Endothelial cell (in vitro differentiated cells): ENCODE data around the gene PXDN. TPM values are rescaled to one million over a fixed set of nuclear protein-coding genes. Genes with fewer than 3 reads are reported as not detected.

Experiments
- DNase-seq: peaks from one replicate; pipeline ENCODE4 v3.0.0; 2021; ENCODE audit warnings: low spot score
- H3K27ac Mint-ChIP-seq: one replicate; pipeline ENCODE4 v1.8.0; 2021; ENCODE audit warnings: mixed read lengths, inconsistent platforms; ENCODE audit not compliant: unreplicated experiment
- H3K27me3 Mint-ChIP-seq: one replicate; pipeline ENCODE4 v1.8.0; 2021; ENCODE audit warnings: mild to moderate bottlenecking, moderate library complexity, mixed read lengths, inconsistent platforms; ENCODE audit not compliant: unreplicated experiment
- H3K36me3 Mint-ChIP-seq: one replicate; pipeline ENCODE4 v1.8.0; 2021; ENCODE audit warnings: mild to moderate bottlenecking, low read depth, mixed read lengths, inconsistent platforms; ENCODE audit not compliant: unreplicated experiment
- H3K4me1 Mint-ChIP-seq: one replicate; pipeline ENCODE4 v1.8.0; 2021; ENCODE audit warnings: mild to moderate bottlenecking, mixed read lengths, inconsistent platforms; ENCODE audit not compliant: unreplicated experiment
- H3K4me3 Mint-ChIP-seq: one replicate; pipeline ENCODE4 v1.8.0; 2021; ENCODE audit warnings: mild to moderate bottlenecking, mixed read lengths, inconsistent platforms; ENCODE audit not compliant: unreplicated experiment
- H3K9me3 Mint-ChIP-seq: one replicate; pipeline ENCODE4 v1.8.0; 2021; ENCODE audit warnings: mixed read lengths, inconsistent platforms; ENCODE audit not compliant: unreplicated experiment
- total RNA-seq: library from RNA; stranded (reverse); fragmentation: NEBNext Ultra II Directional; extraction: Animal tissue kit (Norgen Biotek cat#: 25700); gene quantifications from one replicate; pipeline ENCODE4 v1.2.1, GENCODE V29; 2021; ENCODE audit not compliant: unreplicated experiment
- TF ChIP-seq, protein P1 (sequence below): fragments of 200-600 bp; sonication (generic); IDR thresholded peaks from one replicate; pipeline ENCODE4 v1.5.0; 2021; ENCODE audit warnings: antibody characterized with exemption; ENCODE audit not compliant: unreplicated experiment

The PXDN gene
- total RNA-seq, 1 donor from 2014 or later = 521 TPM

DNA sequence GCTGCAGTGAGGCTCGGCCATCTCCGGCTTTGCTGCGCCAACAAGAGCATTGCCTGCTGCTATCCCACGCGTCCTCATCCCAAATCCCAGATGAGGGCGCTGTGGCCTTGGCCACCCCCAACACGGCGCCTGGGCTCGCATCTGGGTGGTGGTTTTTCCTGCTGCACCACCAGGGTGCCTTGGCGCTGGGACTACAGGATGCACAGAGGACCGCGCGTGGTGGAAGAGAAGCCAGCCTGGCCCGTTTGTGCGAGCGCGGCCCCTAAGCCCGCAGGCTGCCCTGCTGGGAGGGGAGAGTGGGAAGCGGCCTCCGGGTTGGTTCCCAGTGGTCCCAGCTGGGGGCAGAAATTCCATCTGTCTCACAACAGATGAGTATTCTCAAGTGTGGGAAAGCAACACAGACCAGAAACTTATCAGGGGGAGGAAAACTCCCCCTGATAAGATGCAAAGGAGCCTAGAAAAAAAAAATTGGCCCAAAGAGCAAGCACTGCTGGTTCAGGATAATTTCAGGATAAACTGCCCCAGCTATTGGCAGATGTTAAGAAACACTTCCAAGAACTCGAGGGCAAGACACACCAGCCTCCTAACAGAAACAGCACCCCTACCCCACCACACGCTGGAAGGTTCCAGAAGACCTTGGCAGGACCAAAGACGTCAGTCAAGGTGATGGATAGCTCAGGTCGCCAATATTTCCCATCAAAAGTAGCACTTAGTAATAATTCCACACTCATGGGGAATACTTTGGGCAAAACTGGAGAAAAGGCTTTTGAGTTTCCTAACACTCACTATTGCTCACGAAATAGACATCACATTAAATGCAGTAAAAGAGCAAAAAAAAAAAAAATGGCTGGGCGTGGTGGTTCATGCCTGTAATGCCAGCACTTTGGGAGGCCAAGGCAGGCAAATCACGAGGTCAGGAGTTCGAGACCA is 152.1 kb downstream of the PXDN start:
- H3K4me1 Mint-ChIP-seq = peaks cover 12% of the 10 kb centered on the region
- H3K9me3 Mint-ChIP-seq = no peaks in the 10 kb centered on the region
- peaks cover 3% of the 10 kb centered on the region for H3K27me3 Mint-ChIP-seq
- no peak overlapping the region for H3K27ac Mint-ChIP-seq
- no peaks in the 10 kb centered on the region for H3K36me3 Mint-ChIP-seq
- TF ChIP-seq, protein P1, sequence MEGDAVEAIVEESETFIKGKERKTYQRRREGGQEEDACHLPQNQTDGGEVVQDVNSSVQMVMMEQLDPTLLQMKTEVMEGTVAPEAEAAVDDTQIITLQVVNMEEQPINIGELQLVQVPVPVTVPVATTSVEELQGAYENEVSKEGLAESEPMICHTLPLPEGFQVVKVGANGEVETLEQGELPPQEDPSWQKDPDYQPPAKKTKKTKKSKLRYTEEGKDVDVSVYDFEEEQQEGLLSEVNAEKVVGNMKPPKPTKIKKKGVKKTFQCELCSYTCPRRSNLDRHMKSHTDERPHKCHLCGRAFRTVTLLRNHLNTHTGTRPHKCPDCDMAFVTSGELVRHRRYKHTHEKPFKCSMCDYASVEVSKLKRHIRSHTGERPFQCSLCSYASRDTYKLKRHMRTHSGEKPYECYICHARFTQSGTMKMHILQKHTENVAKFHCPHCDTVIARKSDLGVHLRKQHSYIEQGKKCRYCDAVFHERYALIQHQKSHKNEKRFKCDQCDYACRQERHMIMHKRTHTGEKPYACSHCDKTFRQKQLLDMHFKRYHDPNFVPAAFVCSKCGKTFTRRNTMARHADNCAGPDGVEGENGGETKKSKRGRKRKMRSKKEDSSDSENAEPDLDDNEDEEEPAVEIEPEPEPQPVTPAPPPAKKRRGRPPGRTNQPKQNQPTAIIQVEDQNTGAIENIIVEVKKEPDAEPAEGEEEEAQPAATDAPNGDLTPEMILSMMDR = no peak
- no peak overlapping the region for H3K4me3 Mint-ChIP-seq
- DNase-seq = peak; percentile 71

GRCh38 chr2:1591461-1591770 is 152.9 kb downstream of the PXDN start:
- Mint-ChIP-seq H3K4me3 (no peak overlapping the region), H3K9me3 (no peaks in the 10 kb centered on the region), H3K27ac (no peak overlapping the region), H3K4me1 (peaks cover 12% of the 10 kb centered on the region), H3K27me3 (peaks cover 3% of the 10 kb centered on the region), H3K36me3 (no peaks in the 10 kb centered on the region)
- TF ChIP-seq, protein P1 = no peak
- DNase-seq = no peak

DNA sequence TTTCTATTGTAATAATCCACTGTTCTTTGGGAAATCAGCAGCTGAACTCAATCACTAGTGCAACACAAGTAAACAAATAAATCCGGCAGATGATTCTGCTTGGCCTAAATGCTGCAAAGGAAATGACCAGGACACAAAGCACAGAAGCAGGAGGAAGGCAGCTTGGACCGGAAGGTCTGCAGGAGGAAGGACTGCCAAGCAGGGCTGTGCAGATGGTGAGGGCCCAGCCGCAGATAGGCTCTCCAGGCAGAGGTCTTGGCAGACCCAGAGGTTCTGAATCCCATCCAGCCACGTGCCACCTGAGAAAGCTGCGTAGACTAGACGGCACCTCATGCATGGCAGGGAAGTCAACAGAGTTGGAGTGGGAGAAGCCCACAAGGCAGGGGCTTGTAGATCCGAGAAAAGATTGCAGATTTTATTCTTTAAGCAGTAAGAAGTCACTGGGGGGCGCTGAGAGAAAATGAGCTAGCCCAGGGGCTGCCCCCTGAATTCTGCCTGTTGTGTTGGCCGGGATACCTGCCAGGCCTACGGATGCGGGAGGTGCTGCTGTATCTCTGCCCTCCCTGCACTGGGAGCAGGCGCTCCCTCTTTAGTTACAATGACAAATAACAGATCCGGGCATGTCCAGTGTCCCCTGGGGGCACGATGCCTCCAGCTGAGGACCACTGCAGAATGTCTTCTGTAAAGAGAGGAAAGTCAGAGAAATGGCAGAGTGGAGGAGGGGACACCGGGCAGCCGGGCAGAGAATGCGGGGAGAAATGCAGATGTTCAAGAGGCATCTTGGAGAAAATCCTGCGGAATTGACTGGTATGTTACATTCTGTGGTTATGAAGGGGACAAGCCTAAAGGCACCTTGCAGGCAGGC is 153.5 kb downstream of the PXDN start:
- no peak overlapping the region for H3K4me3 Mint-ChIP-seq
- H3K36me3 Mint-ChIP-seq = no peaks in the 10 kb centered on the region
- no peak for DNase-seq
- peaks cover 12% of the 10 kb centered on the region for H3K4me1 Mint-ChIP-seq
- no peaks in the 10 kb centered on the region for H3K9me3 Mint-ChIP-seq
- TF ChIP-seq, protein P1 = no peak
- peaks cover 3% of the 10 kb centered on the region for H3K27me3 Mint-ChIP-seq
- H3K27ac Mint-ChIP-seq = no peak overlapping the region

GRCh38 chr2:1588978-1589621 is 155.2 kb downstream of the PXDN start:
- Mint-ChIP-seq H3K4me3 (no peak overlapping the region), H3K4me1 (peaks cover 12% of the 10 kb centered on the region), H3K36me3 (no peaks in the 10 kb centered on the region), H3K9me3 (no peaks in the 10 kb centered on the region), H3K27me3 (peaks cover 3% of the 10 kb centered on the region), H3K27ac (no peak overlapping the region)
- TF ChIP-seq, protein P1 = no peak
- DNase-seq = no peak
